AG04449 (cell line): Measurements from ENCODE around the gene TMC4.

Source experiments
- CTCF ChIA-PET: fragments of 350-600 bp; formaldehyde crosslinking; extraction: SDS; loops from one replicate; lab custom pipeline; 2021; ENCODE audit warnings: antibody characterized with exemption; lab: Yijun Ruan, JAX
- POLR2A ChIA-PET: fragments of 400-600, 350-600 bp; formaldehyde crosslinking; extraction: SDS; loops from one replicate; lab custom pipeline; 2020; ENCODE audit warnings: antibody characterized with exemption, inconsistent platforms; lab: Yijun Ruan, JAX
- DNase-seq: peaks from one replicate; pipeline ENCODE4 v3.0.0-alpha.2; 2010; ENCODE audit warnings: low read depth, low spot score
- H3K4me3 ChIP-seq: 2 replicates; pipeline ENCODE4 v1.5.1; 2011; ENCODE audit warnings: low read depth, mild to moderate bottlenecking, control low read depth, low read length
- CTCF ChIP-seq: IDR thresholded peaks from one replicate; pipeline ENCODE4 v1.5.1; 2011; ENCODE audit warnings: mild to moderate bottlenecking, moderate library complexity, low read length, control low read depth, inconsistent platforms; ENCODE audit not compliant: insufficient read depth; ENCODE audit errors: missing control alignments

TMC4 gene

GRCh38 chr19:54152878-54153524, 20.0 kb downstream of the TMC4 start:
- POLR2A ChIA-PET, result no interaction called here
- CTCF ChIA-PET, result no interaction called here
- no peak for DNase-seq
- no peak overlapping the region for H3K4me3 ChIP-seq
- TF ChIP-seq CTCF, result no peak

- DNase-seq, result no peak
- ChIA-PET POLR2A (interaction anchor here (1.0 kb wide), 2 partner anchors 15 to 37 kb away, joined by 3 to 5 read pairs; partner anchors contain the start of genes CNOT3, PRPF31 and TFPT), CTCF (interaction anchor here (1.0 kb wide), 1 partner anchor 12 kb away, joined by 3 read pairs; no protein-coding TSS in a partner anchor)
- no peak overlapping the region for H3K4me3 ChIP-seq
- TF ChIP-seq CTCF, result no peak
These were observed 20.7 kb downstream of the TMC4 start for GRCh38 chr19:54152267-54152666.

- no peak for DNase-seq
- ChIA-PET POLR2A (interaction anchor here (0.6 to 1.1 kb wide), 4 partner anchors 8 to 54 kb away, joined by 3 to 5 read pairs (median 4); partner anchors contain the start of genes CNOT3, LENG1, PRPF31 and TFPT), CTCF (interaction anchor here (1.0 to 1.8 kb wide), 3 partner anchors 8 to 13 kb away, joined by 3 to 6 read pairs (median 3); partner anchors contain the start of gene LENG1)
- no peak overlapping the region for H3K4me3 ChIP-seq
- no peak for TF ChIP-seq CTCF
These were observed 21.5 kb downstream of the TMC4 start for GRCh38 chr19:54151362-54152035.

GRCh38 chr19:54149021-54149812, 23.7 kb downstream of the TMC4 start:
- DNase-seq, result no peak
- no peak overlapping the region for H3K4me3 ChIP-seq
- TF ChIP-seq CTCF, result no peak
- ChIA-PET CTCF (interaction anchor here (0.9 to 1.5 kb wide), 3 partner anchors 10 to 19 kb away, joined by 3 to 4 read pairs (median 3); partner anchors contain the start of gene LENG1), POLR2A (interaction anchor here (1.9 to 2.1 kb wide), 2 partner anchors 9 to 12 kb away, joined by 5 to 7 read pairs; partner anchors contain the start of gene CNOT3)

- no peak for DNase-seq
- ChIA-PET CTCF (interaction anchor here (0.9 to 1.0 kb wide), 2 partner anchors 10 to 21 kb away, joined by 3 to 6 read pairs; no protein-coding TSS in a partner anchor), POLR2A (interaction anchor here (2.1 kb wide), 1 partner anchor 11 kb away, joined by 7 read pairs; the partner anchor contains the start of gene CNOT3)
- TF ChIP-seq CTCF, result no peak
- no peak overlapping the region for H3K4me3 ChIP-seq
These were observed 24.8 kb downstream of the TMC4 start for GRCh38 chr19:54148158-54148557.
